ENCODE data around the gene NRXN3. TPM values are rescaled to one million over a fixed set of nuclear protein-coding genes. Genes with fewer than 3 reads are reported as not detected.

Gene NRXN3
- total and polyA plus RNA-seq, 7 donors, result 0.06 to 0.74 (median 0.15) TPM

GRCh38 chr14:79225815-79226214 lies 1055.6 kb downstream of the NRXN3 start:
- H3K27me3 ChIP-seq (ENCODE audit: insufficient read depth in 3 of 3, low read length in 2 of 3), result no peaks in the 10 kb centered on the region
- 43 to 57% (median 48%) methylated on average over 3 of the region's 3 CpGs for WGBS, 3 donors
- ATAC-seq (no peak), DNase-seq (no peak)
- no peaks in the 10 kb centered on the region for H3K4me1 ChIP-seq
- TF ChIP-seq CTCF (IDR thresholded peaks at IDR 0.05), result no peak
- H3K36me3 ChIP-seq (ENCODE audit: insufficient read depth in 1 of 2, low read depth in 1 of 2), result no peaks in the 10 kb centered on the region
- intact Hi-C loops (cut with DNase I), result no loop called here
- H3K4me3 ChIP-seq, result no peak overlapping the region
- no peak overlapping the region for H3K27ac ChIP-seq
- H3K9me3 ChIP-seq, result no peaks in the 10 kb centered on the region

GRCh38 chr14:79229383-79229909 lies 1059.3 kb downstream of the NRXN3 start:
- WGBS, 3 donors, result 37 to 40% (median 38%) methylated on average over 8 of the region's 8 CpGs
- Histone ChIP-seq H3K9me3 (no peaks in the 10 kb centered on the region), H3K4me3 (no peak overlapping the region), H3K36me3 (ENCODE audit: insufficient read depth in 1 of 2, low read depth in 1 of 2) (no peaks in the 10 kb centered on the region), H3K27me3 (ENCODE audit: insufficient read depth in 3 of 3, low read length in 2 of 3) (no peaks in the 10 kb centered on the region), H3K27ac (no peak overlapping the region), H3K4me1 (no peaks in the 10 kb centered on the region)
- ATAC-seq (no peak), DNase-seq (no peak)
- intact Hi-C loops (cut with DNase I), result no loop called here
- no peak for TF ChIP-seq CTCF (IDR thresholded peaks at IDR 0.05)

GRCh38 chr14:79242666-79243065 lies 1072.5 kb downstream of the NRXN3 start:
- Histone ChIP-seq H3K27ac (no peak overlapping the region), H3K4me3 (no peak overlapping the region), H3K36me3 (ENCODE audit: insufficient read depth in 1 of 2, low read depth in 1 of 2) (no peaks in the 10 kb centered on the region), H3K9me3 (no peaks in the 10 kb centered on the region), H3K4me1 (no peaks in the 10 kb centered on the region), H3K27me3 (ENCODE audit: insufficient read depth in 3 of 3, low read length in 2 of 3) (no peaks in the 10 kb centered on the region)
- no peak for DNase-seq
- ATAC-seq, result no peak
- no peak for TF ChIP-seq CTCF (IDR thresholded peaks at IDR 0.05)
- intact Hi-C loops (cut with DNase I), result no loop called here

GRCh38 chr14:79246173-79246572 lies 1076.0 kb downstream of the NRXN3 start:
- H3K4me3 ChIP-seq, result no peak overlapping the region
- H3K27me3 ChIP-seq (ENCODE audit: insufficient read depth in 3 of 3, low read length in 2 of 3), result peaks cover 0 to 3% (median 2%) of the 10 kb centered on the region in 3 donors
- H3K9me3 ChIP-seq, result no peaks in the 10 kb centered on the region
- 19 to 36% (median 25%) methylated on average over 3 of the region's 3 CpGs for WGBS, 3 donors
- H3K27ac ChIP-seq, result no peak overlapping the region
- no peak for DNase-seq
- ATAC-seq, result no peak
- no peak for TF ChIP-seq CTCF (IDR thresholded peaks at IDR 0.05)
- H3K36me3 ChIP-seq (ENCODE audit: insufficient read depth in 1 of 2, low read depth in 1 of 2), result no peaks in the 10 kb centered on the region
- intact Hi-C loops (cut with DNase I), result no loop called here
- H3K4me1 ChIP-seq, result no peaks in the 10 kb centered on the region

- intact Hi-C loops (cut with DNase I), result no loop called here
- Histone ChIP-seq H3K27ac (no peak overlapping the region), H3K36me3 (ENCODE audit: insufficient read depth in 1 of 2, low read depth in 1 of 2) (no peaks in the 10 kb centered on the region), H3K4me3 (no peak overlapping the region), H3K27me3 (ENCODE audit: insufficient read depth in 3 of 3, low read length in 2 of 3) (peaks cover 0 to 6% (median 2%) of the 10 kb centered on the region in 3 donors), H3K9me3 (no peaks in the 10 kb centered on the region), H3K4me1 (no peaks in the 10 kb centered on the region)
- 78 to 82% (median 79%) methylated on average over 2 of the region's 2 CpGs for WGBS, 3 donors
- DNase-seq, result no peak
- ATAC-seq, result no peak
- no peak for TF ChIP-seq CTCF (IDR thresholded peaks at IDR 0.05)
These were observed 1078.0 kb downstream of the NRXN3 start for GRCh38 chr14:79248126-79248525.

Data from psoas muscle (tissue), 8 donors.